IMR-90 (cell line): Measurements from ENCODE around the gene GARS1. TPM values are rescaled to one million over a fixed set of nuclear protein-coding genes. Genes with fewer than 3 reads are reported as not detected.

Experiments used
- ATAC-seq: fragments of 200-7000 bp; cut with Tn5 transposase; 2 replicates; pipeline ENCODE4 v1.9.1; 2020; ENCODE audit warnings: low read depth, mild to moderate bottlenecking, moderate library complexity
- BruUV-seq: library from RNA; stranded (reverse); fragments of 400-500 nt; replicated peaks from 2 replicates; lab custom pipeline; 2021; lab: Mats Ljungman, UMichigan
- CTCF ChIA-PET: fragments of 300-600 bp; formaldehyde crosslinking; extraction: SDS; loops from one replicate; lab custom pipeline; 2021; ENCODE audit warnings: antibody characterized with exemption; lab: Yijun Ruan, JAX
- POLR2A ChIA-PET: fragments of 300-600 bp; sonication (Branson Sonifier 250); formaldehyde crosslinking; loops from one replicate; lab custom pipeline; 2022; ENCODE audit warnings: antibody characterized with exemption; ENCODE audit not compliant: unreplicated experiment; lab: Charles Lee
- DNase-seq: peaks from one replicate; pipeline ENCODE4 v3.0.0; 2013
- H2AFZ ChIP-seq: replicated peaks from 2 replicates; pipeline ENCODE3; 2013; ENCODE audit warnings: low read length, mild to moderate bottlenecking; ENCODE audit not compliant: poor library complexity
- H2AK5ac ChIP-seq: 2 replicates; pipeline ENCODE4 v1.6.1; 2013; ENCODE audit warnings: low read depth, low read length, inconsistent platforms
- H2AK9ac ChIP-seq: replicated peaks from 2 replicates; pipeline ENCODE3; 2013; ENCODE audit warnings: mild to moderate bottlenecking, low read depth, low read length, moderate library complexity; ENCODE audit not compliant: poor library complexity
- H2BK120ac ChIP-seq: 2 replicates; pipeline ENCODE4 v1.6.1; 2013; ENCODE audit warnings: low read depth, low read length, inconsistent platforms
- H2BK15ac ChIP-seq: 3 replicates; pipeline ENCODE4 v1.6.1; 2013; ENCODE audit warnings: low read depth, low read length, inconsistent platforms
- H2BK20ac ChIP-seq: 2 replicates; pipeline ENCODE4 v1.6.1; 2013; ENCODE audit warnings: low read depth, mild to moderate bottlenecking, inconsistent platforms, low read length, moderate library complexity
- H2BK5ac ChIP-seq: 2 replicates; pipeline ENCODE4 v1.6.1; 2013; ENCODE audit warnings: mild to moderate bottlenecking, low read depth, low read length, inconsistent platforms; ENCODE audit not compliant: poor library complexity, severe bottlenecking
- H3K14ac ChIP-seq: replicated peaks from 2 replicates; pipeline ENCODE4 v1.6.1; 2013; ENCODE audit warnings: low read depth, low read length, inconsistent platforms
- H3K18ac ChIP-seq: 2 replicates; pipeline ENCODE4 v1.6.1; 2013; ENCODE audit warnings: low read depth, low read length, control low read depth
- H3K23ac ChIP-seq: 2 replicates; pipeline ENCODE4 v1.6.1; 2013; ENCODE audit warnings: low read depth, low read length, inconsistent platforms
- H3K27ac ChIP-seq: 2 replicates; pipeline ENCODE4 v1.5.1; 2013; ENCODE audit warnings: mild to moderate bottlenecking, control low read depth, low read length; ENCODE audit not compliant: insufficient read depth
- H3K27me3 ChIP-seq: 2 replicates; pipeline ENCODE4 v1.6.1; 2013; ENCODE audit warnings: low read length; ENCODE audit not compliant: control insufficient read depth, insufficient read depth
- H3K36me3 ChIP-seq: 2 replicates; pipeline ENCODE4 v1.6.1; 2013; ENCODE audit warnings: low read length, mixed read lengths; ENCODE audit not compliant: control insufficient read depth, insufficient read depth
- H3K4ac ChIP-seq: 2 replicates; pipeline ENCODE4 v1.6.1; 2013; ENCODE audit warnings: low read depth, low read length, inconsistent platforms
- H3K4me1 ChIP-seq: 2 replicates; pipeline ENCODE4 v1.6.1; 2013; ENCODE audit warnings: low read length, mixed read lengths; ENCODE audit not compliant: control insufficient read depth, insufficient read depth
- H3K4me2 ChIP-seq: 2 replicates; pipeline ENCODE4 v1.6.1; 2013; ENCODE audit warnings: low read depth, mild to moderate bottlenecking, control low read depth, low read length, moderate library complexity
- H3K4me3 ChIP-seq: 2 replicates; pipeline ENCODE4 v1.5.1; 2013; ENCODE audit warnings: low read depth, mild to moderate bottlenecking, control low read depth, low read length, moderate library complexity; ENCODE audit not compliant: insufficient read depth
- H3K56ac ChIP-seq: 2 replicates; pipeline ENCODE4 v1.6.1; 2013; ENCODE audit warnings: low read length, inconsistent platforms; ENCODE audit not compliant: insufficient read depth; ENCODE audit errors: extremely low read depth
- H3K79me1 ChIP-seq, 2 experiments: 2 replicates each; pipeline ENCODE4 v1.6.1; 2013; ENCODE audit warnings: low read length in 2 of 2, inconsistent platforms in 1 of 2, low read depth in 1 of 2
- H3K9ac ChIP-seq: 2 replicates; pipeline ENCODE4 v1.6.1; 2013; ENCODE audit warnings: low read depth, low read length, control low read depth
- H3K9me1 ChIP-seq: 2 replicates; pipeline ENCODE4 v1.6.1; 2013; ENCODE audit warnings: low read length, inconsistent platforms; ENCODE audit not compliant: insufficient read depth
- H3K9me3 ChIP-seq: 2 replicates; pipeline ENCODE4 v1.6.1; 2013; ENCODE audit warnings: low read length; ENCODE audit not compliant: control insufficient read depth, insufficient read depth
- H4K20me1 ChIP-seq: 2 replicates; pipeline ENCODE4 v1.6.1; 2013; ENCODE audit warnings: low read length, inconsistent platforms; ENCODE audit not compliant: insufficient read depth
- H4K5ac ChIP-seq: 2 replicates; pipeline ENCODE4 v1.6.1; 2013; ENCODE audit warnings: mild to moderate bottlenecking, low read depth, low read length, control low read depth
- H4K8ac ChIP-seq, 2 experiments: 2 replicates each; pipeline ENCODE4 v1.6.1; 2013; ENCODE audit warnings: low read depth in 2 of 2, low read length in 2 of 2, control low read depth in 1 of 2, inconsistent platforms in 1 of 2
- H4K91ac ChIP-seq: 2 replicates; pipeline ENCODE4 v1.6.1; 2013; ENCODE audit warnings: low read depth, low read length, inconsistent platforms; ENCODE audit not compliant: insufficient read depth
- CEBPB ChIP-seq: IDR thresholded peaks from 2 replicates; pipeline ENCODE4 v1.6.1; 2012; ENCODE audit warnings: low read depth, low read length, improper control_type of control experiment
- CHD1 ChIP-seq: IDR thresholded peaks from 2 replicates; pipeline ENCODE4 v1.6.1; 2012; ENCODE audit warnings: low read depth, low read length, improper control_type of control experiment
- MAFK ChIP-seq: IDR thresholded peaks from 2 replicates; pipeline ENCODE4 v1.6.1; 2012; ENCODE audit warnings: low read depth, low read length, improper control_type of control experiment
- SMC3 ChIP-seq: fragments of 150-350 bp; IDR thresholded peaks from 2 replicates; pipeline ENCODE4 v1.6.1; 2016; ENCODE audit warnings: low read depth, mild to moderate bottlenecking, antibody characterized with exemption, low read length, moderate library complexity
- USF2 ChIP-seq: fragments of 150-350 bp; IDR thresholded peaks from 2 replicates; pipeline ENCODE4 v1.6.1; 2017; ENCODE audit warnings: mild to moderate bottlenecking, antibody characterized with exemption, low read length, low read depth
- WGBS, 2 experiments: methylation state at CpG; one replicate each; pipeline versions ENCODE4 v1.1.5 to v1.1.7; 2013; ENCODE audit warnings: missing lambda C conversion rate in 2 of 2; ENCODE audit not compliant: insufficient read length in 1 of 2; ENCODE audit errors: extremely low coverage in 2 of 2; 5-methylcytosine and 5-hydroxymethylcytosine counted together
- dilution Hi-C: fragments of 300-500 bp; cut with HindIII; formaldehyde crosslinking; loops from one replicate; pipeline ENCODE4 v1.14.3; 2018; ENCODE audit warnings: low sequenced_read_pairs; ENCODE audit not compliant: unreplicated experiment
- in situ Hi-C: fragments of 300-500 bp; cut with MboI; formaldehyde crosslinking; loops from 3 replicates; pipeline ENCODE4 v1.14.3; 2019; ENCODE audit warnings: low sequenced_read_pairs, inconsistent platforms, mixed read lengths
- intact Hi-C: fragments of 100-400 bp; cut with micrococcal nuclease; formaldehyde crosslinking; loops from 2 replicates; pipeline ENCODE4 v1.10.0; 2022
- polyA plus RNA-seq, 3 experiments: library from polyadenylated mRNA; depleted of rRNA; stranded (reverse); fragments of >200 nt; gene quantifications; 2 replicates each; pipeline ENCODE4 v1.2.3, GENCODE V29; 2012; ENCODE audit warnings: low replicate concordance in 1 of 3
- total RNA-seq: library from RNA; depleted of rRNA; stranded (reverse); fragments of >200 nt; gene quantifications from 2 replicates; pipeline ENCODE4 v1.2.3, GENCODE V29; 2012

The GARS1 gene
- total and polyA plus RNA-seq, 2 of the 4 experiments (the other 2 are of a cell fraction) = 105 to 551 TPM

- CTCF ChIA-PET = no interaction called here
Measured at GRCh38 chr7:30556840-30557239, 37.8 kb upstream of the GARS1 start.

More at GRCh38 chr7:30556840-30557239, 37.8 kb upstream of the GARS1 start:
- Histone ChIP-seq H2BK15ac (no peak overlapping the region), H4K8ac (no peak overlapping the region), H3K9me1 (peaks cover 3% of the 10 kb centered on the region; the same call in 1 of the 2 replicates), H3K14ac (no peak overlapping the region), H2BK20ac (no peak overlapping the region), H2AK9ac (no peak overlapping the region), H3K27me3 (no peaks in the 10 kb centered on the region), H4K91ac (no peak overlapping the region), H3K23ac (no peak overlapping the region), H4K20me1 (no peaks in the 10 kb centered on the region), H2BK120ac (no peak overlapping the region), H3K79me1 (no peaks in the 10 kb centered on the region), H3K4me3 (no peak overlapping the region), H3K9me3 (no peaks in the 10 kb centered on the region), H3K4me1 (no peaks in the 10 kb centered on the region), H2AK5ac (no peak overlapping the region), H3K18ac (no peak overlapping the region), H2AFZ (no peak overlapping the region), H3K36me3 (no peaks in the 10 kb centered on the region), H3K27ac (no peak overlapping the region), H3K4ac (no peak overlapping the region), H2BK5ac (no peak overlapping the region), H4K5ac (no peak overlapping the region), H3K9ac (no peak overlapping the region), H3K4me2 (no peak overlapping the region), H3K56ac (no peak overlapping the region)
- BruUV-seq = no TSS peak
- POLR2A ChIA-PET = no interaction called here
- intact Hi-C loops (no loop called here), in situ Hi-C loops (no loop called here), dilution Hi-C loops (no loop called here)
- 83% methylated on average over 1 of the region's 6 CpGs; no CpG with 5 or more reads in 1 of the 2 experiments for WGBS, 2 experiments
- TF ChIP-seq CHD1 (no peak), USF2 (no peak), CEBPB (no peak), SMC3 (no peak), MAFK (no peak)
- DNase-seq = peak; percentile 25
- no peak for ATAC-seq
